ENCODE results near the gene PRRC2C. TPM values are rescaled to one million over a fixed set of nuclear protein-coding genes. Genes with fewer than 3 reads are reported as not detected.
A peak's percentile ranks its signal among the peaks of the same experiment; 100 is the strongest.

Gene PRRC2C
- total and polyA plus RNA-seq, 12 donors = 15.1 to 77.2 (median 58.1) TPM

DNA sequence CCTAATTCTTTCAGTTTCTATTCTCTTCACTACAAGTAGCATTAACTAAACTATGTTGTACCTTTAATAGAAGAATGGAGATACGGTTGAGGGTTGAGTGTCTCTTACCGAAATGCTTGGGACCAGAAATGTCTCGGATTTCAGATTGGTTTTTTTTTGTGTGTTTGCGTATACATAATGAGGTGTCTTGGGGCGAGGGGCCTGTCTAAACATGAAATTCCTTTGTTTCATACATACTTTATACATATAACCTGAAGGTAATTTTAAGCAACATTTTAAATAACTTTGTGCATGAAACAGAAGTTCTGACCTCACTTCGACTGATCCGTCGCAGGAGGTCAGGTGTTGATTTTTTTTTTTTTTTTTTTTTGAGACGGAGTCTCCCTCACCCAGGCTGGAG lies 100.4 kb downstream of the PRRC2C start:
- TF ChIP-seq, protein P1, sequence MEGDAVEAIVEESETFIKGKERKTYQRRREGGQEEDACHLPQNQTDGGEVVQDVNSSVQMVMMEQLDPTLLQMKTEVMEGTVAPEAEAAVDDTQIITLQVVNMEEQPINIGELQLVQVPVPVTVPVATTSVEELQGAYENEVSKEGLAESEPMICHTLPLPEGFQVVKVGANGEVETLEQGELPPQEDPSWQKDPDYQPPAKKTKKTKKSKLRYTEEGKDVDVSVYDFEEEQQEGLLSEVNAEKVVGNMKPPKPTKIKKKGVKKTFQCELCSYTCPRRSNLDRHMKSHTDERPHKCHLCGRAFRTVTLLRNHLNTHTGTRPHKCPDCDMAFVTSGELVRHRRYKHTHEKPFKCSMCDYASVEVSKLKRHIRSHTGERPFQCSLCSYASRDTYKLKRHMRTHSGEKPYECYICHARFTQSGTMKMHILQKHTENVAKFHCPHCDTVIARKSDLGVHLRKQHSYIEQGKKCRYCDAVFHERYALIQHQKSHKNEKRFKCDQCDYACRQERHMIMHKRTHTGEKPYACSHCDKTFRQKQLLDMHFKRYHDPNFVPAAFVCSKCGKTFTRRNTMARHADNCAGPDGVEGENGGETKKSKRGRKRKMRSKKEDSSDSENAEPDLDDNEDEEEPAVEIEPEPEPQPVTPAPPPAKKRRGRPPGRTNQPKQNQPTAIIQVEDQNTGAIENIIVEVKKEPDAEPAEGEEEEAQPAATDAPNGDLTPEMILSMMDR (IDR thresholded peaks at IDR 0.05) = no peak
- ATAC-seq = no peak
- DNase-seq = no peak
- no peak overlapping the region for H3K27ac ChIP-seq
- no peak overlapping the region for H3K4me3 ChIP-seq
- no peaks in the 10 kb centered on the region for H3K27me3 ChIP-seq
- WGBS, 2 donors = 96 to 97% methylated on average over 9 of the region's 9 CpGs
- peaks cover 0 to 100% (median 63%) of the 10 kb centered on the region in 9 donors for H3K36me3 ChIP-seq
- intact Hi-C loops (cut with DNase I) = loop anchor here in 1 of 10 donors (10.0 kb wide), 1 partner anchor 51 kb away; no protein-coding TSS in a partner anchor
- no peaks in the 10 kb centered on the region for H3K9me3 ChIP-seq
- H3K4me1 ChIP-seq = no peaks in the 10 kb centered on the region

DNA sequence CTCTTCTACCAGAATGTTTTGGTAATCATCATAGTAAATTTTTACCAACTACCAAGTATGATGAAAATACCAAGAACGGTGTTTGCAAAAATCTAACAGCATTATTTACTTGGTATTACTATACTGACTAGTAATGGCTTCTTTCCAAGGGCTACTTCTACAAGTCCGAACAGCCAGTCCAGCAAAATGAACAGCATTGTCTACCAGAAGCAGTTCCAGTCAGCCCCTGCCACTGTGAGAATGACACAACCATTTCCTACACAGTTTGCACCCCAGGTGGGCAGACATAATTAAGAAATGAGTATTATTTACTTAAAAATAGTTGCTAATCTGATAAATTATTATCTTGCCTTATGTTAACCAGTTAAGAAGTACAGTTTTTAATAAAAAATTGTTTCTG lies 102.9 kb downstream of the PRRC2C start:
- no peaks in the 10 kb centered on the region for H3K4me1 ChIP-seq
- H3K27ac ChIP-seq = no peak overlapping the region
- intact Hi-C loops (cut with DNase I) = loop anchor here in 1 of 10 donors (10.0 kb wide), 1 partner anchor 53 kb away; no protein-coding TSS in a partner anchor
- ATAC-seq = no peak
- no peak overlapping the region for H3K4me3 ChIP-seq
- TF ChIP-seq, protein P1 (IDR thresholded peaks at IDR 0.05) = no peak
- no peaks in the 10 kb centered on the region for H3K27me3 ChIP-seq
- no peak for DNase-seq
- 90 to 96% methylated on average over 2 of the region's 2 CpGs for WGBS, 2 donors
- peaks cover 0 to 100% (median 76%) of the 10 kb centered on the region in 9 donors for H3K36me3 ChIP-seq
- no peaks in the 10 kb centered on the region for H3K9me3 ChIP-seq

DNA sequence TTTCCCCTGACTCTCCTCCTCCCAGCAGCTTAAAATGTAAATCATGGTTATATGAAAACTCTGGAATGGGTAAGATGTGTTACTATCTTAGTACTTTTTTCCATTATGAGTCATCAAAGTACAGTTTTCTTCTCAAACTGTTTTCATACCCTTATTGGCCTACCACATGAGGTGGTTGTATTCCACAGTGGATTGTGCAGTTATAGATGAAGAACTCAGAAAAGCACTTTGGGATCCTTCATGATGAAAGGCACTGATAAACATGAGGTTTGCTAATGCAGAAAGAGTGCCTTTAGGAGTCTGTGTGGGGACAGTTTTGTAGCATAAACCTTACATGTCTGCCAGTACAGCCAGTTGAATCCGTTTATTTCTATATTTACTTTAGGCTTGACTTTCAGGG lies 104.7 kb downstream of the PRRC2C start:
- Histone ChIP-seq H3K27me3 (no peaks in the 10 kb centered on the region), H3K9me3 (no peaks in the 10 kb centered on the region), H3K4me3 (no peak overlapping the region), H3K36me3 (peaks cover 0 to 100% (median 67%) of the 10 kb centered on the region in 9 donors), H3K27ac (no peak overlapping the region), H3K4me1 (no peaks in the 10 kb centered on the region)
- DNase-seq (no peak), ATAC-seq (no peak)
- TF ChIP-seq, protein P1 (IDR thresholded peaks at IDR 0.05) = no peak
- WGBS, 2 donors = 74 to 79% methylated on average over 1 of the region's 1 CpG
- intact Hi-C loops (cut with DNase I) = no loop called here

DNA sequence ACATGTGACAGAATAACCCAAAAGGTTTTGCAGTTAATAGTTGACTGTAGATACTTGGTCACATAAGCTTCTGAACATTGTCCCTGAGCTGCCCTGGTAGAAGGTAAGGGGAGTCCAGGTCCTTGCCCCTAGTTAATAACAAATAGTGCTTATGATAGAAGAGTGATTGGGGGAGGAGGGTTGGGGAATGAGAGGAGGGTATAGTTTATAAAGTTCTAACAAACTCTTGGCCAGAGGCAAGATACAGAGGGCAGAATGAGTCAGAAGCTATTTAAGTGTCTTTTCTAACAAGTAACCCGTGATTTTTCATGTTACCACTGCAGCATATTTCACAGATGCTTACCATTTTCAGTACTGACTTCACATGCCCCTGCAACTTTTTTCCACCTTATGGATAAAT lies 110.0 kb downstream of the PRRC2C start:
- H3K36me3 ChIP-seq = peaks cover 0 to 53% (median 30%) of the 10 kb centered on the region in 9 donors
- TF ChIP-seq, protein P1 (IDR thresholded peaks at IDR 0.05) = no peak
- H3K4me1 ChIP-seq = peaks cover 0 to 12% (median 0%) of the 10 kb centered on the region in 9 donors
- H3K27ac ChIP-seq = no peak overlapping the region
- DNase-seq (no peak), ATAC-seq (peak in 4 of 8 donors; percentile 26 to 78 (median 52))
- 65 to 83% methylated on average over 1 of the region's 1 CpG for WGBS, 2 donors
- H3K4me3 ChIP-seq = no peak overlapping the region
- intact Hi-C loops (cut with DNase I) = loop anchor here in 1 of 10 donors (2.0 kb wide), 1 partner anchor 27 kb away; no protein-coding TSS in a partner anchor
- H3K27me3 ChIP-seq = no peaks in the 10 kb centered on the region
- no peaks in the 10 kb centered on the region for H3K9me3 ChIP-seq

Data from heart right ventricle (tissue), 16 donors.